ENCODE data around the gene JAML. TPM values are rescaled to one million over a fixed set of nuclear protein-coding genes. Genes with fewer than 3 reads are reported as not detected.

The JAML gene, protein sequence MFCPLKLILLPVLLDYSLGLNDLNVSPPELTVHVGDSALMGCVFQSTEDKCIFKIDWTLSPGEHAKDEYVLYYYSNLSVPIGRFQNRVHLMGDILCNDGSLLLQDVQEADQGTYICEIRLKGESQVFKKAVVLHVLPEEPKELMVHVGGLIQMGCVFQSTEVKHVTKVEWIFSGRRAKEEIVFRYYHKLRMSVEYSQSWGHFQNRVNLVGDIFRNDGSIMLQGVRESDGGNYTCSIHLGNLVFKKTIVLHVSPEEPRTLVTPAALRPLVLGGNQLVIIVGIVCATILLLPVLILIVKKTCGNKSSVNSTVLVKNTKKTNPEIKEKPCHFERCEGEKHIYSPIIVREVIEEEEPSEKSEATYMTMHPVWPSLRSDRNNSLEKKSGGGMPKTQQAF
- 0.19 and 0.57 TPM in 2 replicates for total RNA-seq (ENCODE audit: low replicate concordance)
- long read RNA-seq, partial matches to known transcripts: 2 of 2 reads
- long read RNA-seq, other reads (novel, unspliced or antisense): 0 of 2 reads

DNA sequence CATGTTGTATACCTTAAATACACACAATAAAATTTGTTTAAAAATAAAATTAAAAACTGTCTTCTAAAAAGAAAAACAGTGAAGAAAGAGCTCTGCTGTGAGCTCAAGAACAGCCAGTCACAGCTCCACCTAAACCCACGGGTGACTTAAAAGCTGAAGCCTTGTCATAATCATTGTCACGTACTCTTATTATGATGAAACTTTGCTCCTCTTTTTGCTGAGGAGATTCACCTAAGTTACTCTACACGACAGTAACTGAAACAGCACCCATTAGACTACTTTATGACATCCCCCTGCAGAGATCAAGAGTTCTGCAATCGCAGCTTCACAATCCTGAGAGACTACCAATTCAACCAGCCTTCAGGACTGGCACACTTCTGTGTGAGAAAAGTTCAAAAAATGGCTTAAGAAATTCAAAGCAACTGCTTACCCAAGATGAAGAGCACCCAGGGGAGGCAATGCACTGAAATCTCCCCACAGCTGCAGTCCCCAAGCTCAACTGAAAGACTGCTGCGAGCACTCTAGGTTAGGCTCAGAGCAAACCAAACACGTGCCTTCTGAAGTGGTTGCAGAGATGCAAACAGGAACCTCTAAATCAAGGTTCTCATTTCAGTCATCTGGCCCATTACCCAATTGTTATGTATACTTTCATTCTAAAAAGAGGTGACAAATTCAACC is at the start of gene JAML:
Gene JAML (minus strand): TSS at position 501 of the 678 bp plus-strand sequence. CDS start 10,145 bp downstream, outside the sequence.
- DNase-seq (ENCODE audit: extremely low spot score, unreplicated experiment): no peak
- TF ChIP-seq, protein P1, sequence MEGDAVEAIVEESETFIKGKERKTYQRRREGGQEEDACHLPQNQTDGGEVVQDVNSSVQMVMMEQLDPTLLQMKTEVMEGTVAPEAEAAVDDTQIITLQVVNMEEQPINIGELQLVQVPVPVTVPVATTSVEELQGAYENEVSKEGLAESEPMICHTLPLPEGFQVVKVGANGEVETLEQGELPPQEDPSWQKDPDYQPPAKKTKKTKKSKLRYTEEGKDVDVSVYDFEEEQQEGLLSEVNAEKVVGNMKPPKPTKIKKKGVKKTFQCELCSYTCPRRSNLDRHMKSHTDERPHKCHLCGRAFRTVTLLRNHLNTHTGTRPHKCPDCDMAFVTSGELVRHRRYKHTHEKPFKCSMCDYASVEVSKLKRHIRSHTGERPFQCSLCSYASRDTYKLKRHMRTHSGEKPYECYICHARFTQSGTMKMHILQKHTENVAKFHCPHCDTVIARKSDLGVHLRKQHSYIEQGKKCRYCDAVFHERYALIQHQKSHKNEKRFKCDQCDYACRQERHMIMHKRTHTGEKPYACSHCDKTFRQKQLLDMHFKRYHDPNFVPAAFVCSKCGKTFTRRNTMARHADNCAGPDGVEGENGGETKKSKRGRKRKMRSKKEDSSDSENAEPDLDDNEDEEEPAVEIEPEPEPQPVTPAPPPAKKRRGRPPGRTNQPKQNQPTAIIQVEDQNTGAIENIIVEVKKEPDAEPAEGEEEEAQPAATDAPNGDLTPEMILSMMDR (conservative IDR thresholded peaks at IDR 0.05): no peak
- Mint-ChIP-seq H3K27me3 (peaks cover 30% of the 10 kb centered on the region), H3K4me1 (ENCODE audit: unreplicated experiment) (no peaks in the 10 kb centered on the region), H3K36me3 (no peaks in the 10 kb centered on the region), H3K27ac (no peak within 1 kb of the TSS), H3K4me3 (no peak within 1 kb of the TSS), H3K9me3 (no peaks in the 10 kb centered on the region)

DNA sequence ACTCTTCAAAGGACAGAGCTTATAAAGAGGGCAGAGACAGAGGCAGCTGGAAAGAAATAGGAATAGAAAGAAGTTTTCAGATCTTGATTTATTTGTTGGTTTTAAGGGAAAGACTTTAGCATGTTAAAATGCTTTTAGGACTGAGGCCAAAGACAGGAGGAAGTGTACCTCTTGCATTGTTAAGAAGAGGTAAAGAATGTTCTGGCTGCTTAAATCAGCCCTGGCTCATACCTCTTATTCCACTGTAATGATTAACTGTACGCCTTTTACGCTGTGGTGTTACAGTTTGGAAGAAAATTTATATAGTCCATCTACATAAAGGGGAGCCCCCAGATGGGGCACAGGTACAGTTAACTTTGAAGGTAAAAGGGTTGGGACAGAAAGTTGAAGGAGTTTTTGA is 49.4 kb upstream of the JAML start:
- Mint-ChIP-seq H3K9me3 (no peaks in the 10 kb centered on the region), H3K27me3 (peaks cover 44% of the 10 kb centered on the region), H3K36me3 (no peaks in the 10 kb centered on the region), H3K27ac (peak overlapping the region; percentile 79), H3K4me3 (peak overlapping the region; percentile 6), H3K4me1 (ENCODE audit: unreplicated experiment) (no peaks in the 10 kb centered on the region)
- TF ChIP-seq, protein P1 (conservative IDR thresholded peaks at IDR 0.05): no peak
- no peak for DNase-seq (ENCODE audit: extremely low spot score, unreplicated experiment)

DNA sequence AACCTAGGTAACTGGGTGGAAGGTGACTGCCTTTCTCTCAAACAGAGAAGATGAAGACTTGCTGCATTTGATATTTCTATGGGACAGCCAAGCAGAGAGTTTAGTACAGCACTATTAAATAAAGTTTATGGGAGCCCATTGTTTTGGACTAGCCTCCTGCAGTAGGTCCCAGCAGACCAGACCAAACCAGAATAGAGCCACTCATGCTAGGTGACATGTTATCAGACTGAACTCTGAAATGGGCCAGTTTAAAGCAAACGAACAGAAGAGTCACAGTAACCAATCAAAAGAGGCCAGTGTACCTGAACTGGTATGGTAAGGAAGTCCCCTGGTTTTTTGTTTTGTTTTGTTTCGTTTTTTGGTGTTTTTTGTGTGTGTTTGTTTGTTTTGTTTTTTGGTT is 47.2 kb upstream of the JAML start:
- no peak overlapping the region for H3K4me3 Mint-ChIP-seq
- no peak for DNase-seq (ENCODE audit: extremely low spot score, unreplicated experiment)
- no peaks in the 10 kb centered on the region for H3K4me1 Mint-ChIP-seq (ENCODE audit: unreplicated experiment)
- no peaks in the 10 kb centered on the region for H3K36me3 Mint-ChIP-seq
- no peak overlapping the region for H3K27ac Mint-ChIP-seq
- TF ChIP-seq, protein P1 (conservative IDR thresholded peaks at IDR 0.05): no peak
- peaks cover 41% of the 10 kb centered on the region for H3K27me3 Mint-ChIP-seq
- no peaks in the 10 kb centered on the region for H3K9me3 Mint-ChIP-seq

DNA sequence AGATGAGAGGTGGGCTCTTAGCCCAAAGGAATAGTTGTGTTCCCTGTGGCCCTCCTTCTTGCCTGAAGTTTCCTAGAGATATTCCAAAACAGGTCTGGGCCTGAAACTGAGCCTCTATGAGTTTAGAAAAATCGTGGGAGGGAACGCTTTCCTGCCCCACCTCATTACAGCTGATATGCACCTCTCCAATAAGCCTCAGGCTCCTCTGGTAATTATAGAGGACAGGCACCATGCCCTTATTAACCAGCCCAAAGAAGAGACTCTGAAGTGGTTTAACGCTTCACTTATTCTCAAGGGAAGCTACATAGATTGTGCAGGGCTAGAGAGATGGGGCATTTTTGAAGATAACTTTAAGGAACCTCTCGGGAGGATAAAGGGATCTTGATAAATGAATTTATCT is 42.7 kb upstream of the JAML start:
- Mint-ChIP-seq H3K4me1 (ENCODE audit: unreplicated experiment) (peaks cover 34% of the 10 kb centered on the region), H3K9me3 (no peaks in the 10 kb centered on the region), H3K27ac (peak overlapping the region; percentile 75), H3K4me3 (peak overlapping the region; percentile 29), H3K36me3 (no peaks in the 10 kb centered on the region), H3K27me3 (peaks cover 45% of the 10 kb centered on the region)
- TF ChIP-seq, protein P1 (conservative IDR thresholded peaks at IDR 0.05): no peak
- no peak for DNase-seq (ENCODE audit: extremely low spot score, unreplicated experiment)

DNA sequence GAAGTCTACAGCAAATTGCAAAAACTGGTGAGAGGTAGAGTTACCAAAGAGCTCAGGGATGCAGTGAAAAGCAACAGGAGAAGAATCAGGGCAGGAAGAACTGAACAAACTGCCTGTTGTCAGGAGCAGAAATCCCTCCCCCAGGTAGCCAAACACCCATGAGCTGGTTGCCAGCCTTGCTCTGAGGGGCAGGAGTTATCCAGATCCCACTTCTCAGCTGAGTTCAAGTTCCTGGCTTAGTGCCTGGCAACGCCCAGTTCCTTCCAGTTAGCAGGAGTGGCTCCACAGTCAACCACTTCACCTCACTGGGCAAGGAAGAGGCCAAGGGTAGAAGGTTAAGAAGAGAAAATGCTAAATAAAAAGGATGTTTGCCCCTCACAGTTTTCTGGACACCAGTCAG is 41.1 kb upstream of the JAML start:
- H3K36me3 Mint-ChIP-seq: no peaks in the 10 kb centered on the region
- DNase-seq (ENCODE audit: extremely low spot score, unreplicated experiment): no peak
- peaks cover 37% of the 10 kb centered on the region for H3K4me1 Mint-ChIP-seq (ENCODE audit: unreplicated experiment)
- H3K4me3 Mint-ChIP-seq: peak overlapping the region; percentile 90
- H3K27me3 Mint-ChIP-seq: peaks cover 38% of the 10 kb centered on the region
- TF ChIP-seq, protein P1 (conservative IDR thresholded peaks at IDR 0.05): no peak
- H3K9me3 Mint-ChIP-seq: no peaks in the 10 kb centered on the region
- peak overlapping the region; percentile 96 for H3K27ac Mint-ChIP-seq
